H9 (cell line): Measurements from ENCODE around the gene PHLDA2. TPM values are rescaled to one million over a fixed set of nuclear protein-coding genes. Genes with fewer than 3 reads are reported as not detected.

ENCODE experiments used
- DNase-seq: peaks from one replicate; pipeline ENCODE4 v3.0.0-alpha.2; 2017
- H2AFZ ChIP-seq: one replicate; pipeline ENCODE4 v1.6.1; 2013; ENCODE audit warnings: mild to moderate bottlenecking, low read length, control low read depth, moderate library complexity
- H2AK5ac ChIP-seq: 2 replicates; pipeline ENCODE4 v1.6.1; 2013; ENCODE audit warnings: low read length, control low read depth, mixed read lengths; ENCODE audit not compliant: insufficient read length
- H2BK120ac ChIP-seq: one replicate; pipeline ENCODE4 v1.6.1; 2013; ENCODE audit warnings: low read depth, mild to moderate bottlenecking, low read length, control low read depth, inconsistent platforms; ENCODE audit not compliant: poor library complexity, severe bottlenecking
- H2BK12ac ChIP-seq: 2 replicates; pipeline ENCODE4 v1.6.1; 2013; ENCODE audit warnings: low read length, control low read depth, mixed read lengths, low read depth; ENCODE audit not compliant: insufficient read length
- H2BK15ac ChIP-seq: 2 replicates; pipeline ENCODE4 v1.6.1; 2013; ENCODE audit warnings: low read depth, low read length, control low read depth
- H2BK20ac ChIP-seq: one replicate; pipeline ENCODE4 v1.6.1; 2013; ENCODE audit warnings: low read depth, mild to moderate bottlenecking, low read length, control low read depth, inconsistent platforms; ENCODE audit not compliant: poor library complexity, severe bottlenecking
- H2BK5ac ChIP-seq: 2 replicates; pipeline ENCODE4 v1.6.1; 2013; ENCODE audit warnings: low read length, control low read depth, mixed read lengths; ENCODE audit not compliant: insufficient read length
- H3K14ac ChIP-seq: 2 replicates; pipeline ENCODE4 v1.6.1; 2013; ENCODE audit warnings: low read length, control low read depth; ENCODE audit not compliant: insufficient read depth
- H3K18ac ChIP-seq: 2 replicates; pipeline ENCODE4 v1.6.1; 2013; ENCODE audit warnings: low read depth, mild to moderate bottlenecking, mixed read lengths, low read length, control low read depth; ENCODE audit not compliant: insufficient read length
- H3K23ac ChIP-seq: 2 replicates; pipeline ENCODE4 v1.6.1; 2013; ENCODE audit warnings: low read length, control low read depth, mixed read lengths, low read depth; ENCODE audit not compliant: insufficient read length
- H3K23me2 ChIP-seq: 2 replicates; pipeline ENCODE4 v1.6.1; 2013; ENCODE audit warnings: low read depth, mild to moderate bottlenecking, mixed read lengths, low read length, control low read depth; ENCODE audit not compliant: insufficient read length, poor library complexity, severe bottlenecking
- H3K27ac ChIP-seq: 2 replicates; pipeline ENCODE4 v1.5.1; 2013; ENCODE audit warnings: low read length, control low read depth, mixed read lengths, low read depth; ENCODE audit not compliant: insufficient read length
- H3K27me3 ChIP-seq: 2 replicates; pipeline ENCODE4 v1.6.1; 2013; ENCODE audit warnings: low read length, control low read depth, inconsistent platforms; ENCODE audit not compliant: insufficient read depth
- H3K4ac ChIP-seq: 2 replicates; pipeline ENCODE4 v1.6.1; 2013; ENCODE audit warnings: low read depth, mild to moderate bottlenecking, control low read depth, inconsistent platforms, low read length, moderate library complexity
- H3K4me1 ChIP-seq: 2 replicates; pipeline ENCODE4 v1.6.1; 2013; ENCODE audit warnings: low read length, control low read depth, inconsistent platforms; ENCODE audit not compliant: insufficient read depth
- H3K4me2 ChIP-seq: 2 replicates; pipeline ENCODE4 v1.6.1; 2013; ENCODE audit warnings: low read length, control low read depth, mixed read lengths; ENCODE audit not compliant: insufficient read length, insufficient read depth
- H3K56ac ChIP-seq: 2 replicates; pipeline ENCODE4 v1.6.1; 2013; ENCODE audit warnings: low read depth, mild to moderate bottlenecking, mixed read lengths, low read length, control low read depth; ENCODE audit not compliant: insufficient read length
- H3K79me1 ChIP-seq: 2 replicates; pipeline ENCODE4 v1.6.1; 2013; ENCODE audit warnings: low read depth, mild to moderate bottlenecking, moderate library complexity, low read length, control low read depth, inconsistent platforms; ENCODE audit not compliant: insufficient read depth, poor library complexity, severe bottlenecking
- H3K79me2 ChIP-seq: 2 replicates; pipeline ENCODE4 v1.6.1; 2013; ENCODE audit warnings: low read length, control low read depth, inconsistent platforms; ENCODE audit not compliant: insufficient read depth
- H3K9ac ChIP-seq: 2 replicates; pipeline ENCODE4 v1.6.1; 2013; ENCODE audit warnings: low read length, control low read depth, mixed read lengths; ENCODE audit not compliant: insufficient read length; ENCODE audit errors: extremely low read depth
- H3K9me3 ChIP-seq: one replicate; pipeline ENCODE4 v1.6.1; 2013; ENCODE audit warnings: low read depth, low read length, inconsistent platforms; ENCODE audit not compliant: control insufficient read depth
- H3T11ph ChIP-seq: one replicate; pipeline ENCODE4 v1.6.1; 2013; ENCODE audit warnings: mild to moderate bottlenecking, low read length, control low read depth, inconsistent platforms
- H4K20me1 ChIP-seq: one replicate; pipeline ENCODE4 v1.6.1; 2013; ENCODE audit not compliant: control insufficient read depth, insufficient read length, insufficient read depth
- H4K5ac ChIP-seq: 2 replicates; pipeline ENCODE4 v1.6.1; 2013; ENCODE audit warnings: low read depth, mild to moderate bottlenecking, mixed read lengths, low read length, control low read depth; ENCODE audit not compliant: insufficient read length
- H4K8ac ChIP-seq: replicated peaks from 2 replicates; pipeline ENCODE4 v1.6.1; 2013; ENCODE audit warnings: low read length, control low read depth, mixed read lengths, low read depth; ENCODE audit not compliant: insufficient read length
- H4K91ac ChIP-seq: 2 replicates; pipeline ENCODE4 v1.6.1; 2013; ENCODE audit warnings: low read depth, mild to moderate bottlenecking, moderate library complexity, mixed read lengths, low read length, control low read depth; ENCODE audit not compliant: insufficient read length
- H3K27ac Mint-ChIP-seq, 3 experiments: 2 replicates in 2 of 3; 3 replicates in 1 of 3; pipeline ENCODE4 v1.8.0; 2020 to 2021; ENCODE audit warnings: mixed read lengths in 3 of 3, mild to moderate bottlenecking in 1 of 3, moderate library complexity in 1 of 3
- H3K27me3 Mint-ChIP-seq: 2 replicates; pipeline ENCODE4 v1.8.0; 2021; ENCODE audit warnings: low read depth, mild to moderate bottlenecking, moderate library complexity, mixed read lengths
- H3K36me3 Mint-ChIP-seq, 3 experiments: 2 replicates in 2 of 3; 3 replicates in 1 of 3; pipeline ENCODE4 v1.8.0; 2020 to 2021; ENCODE audit warnings: low read depth in 3 of 3, mixed read lengths in 3 of 3; ENCODE audit not compliant: insufficient read depth in 1 of 3
- H3K4me1 Mint-ChIP-seq, 2 experiments: 2 replicates each; pipeline ENCODE4 v1.8.0; 2020; ENCODE audit warnings: mixed read lengths in 2 of 2
- H3K4me3 Mint-ChIP-seq, 2 experiments: 2 replicates in 1 of 2; 3 replicates in 1 of 2; pipeline ENCODE4 v1.8.0; 2020 to 2021; ENCODE audit warnings: mild to moderate bottlenecking in 2 of 2, mixed read lengths in 2 of 2, moderate library complexity in 1 of 2
- H3K9me3 Mint-ChIP-seq, 2 experiments: 2 replicates in 1 of 2; 3 replicates in 1 of 2; pipeline ENCODE4 v1.8.0; 2020; ENCODE audit warnings: mild to moderate bottlenecking in 2 of 2, mixed read lengths in 2 of 2, moderate library complexity in 1 of 2
- WGBS: extraction: QIAGEN DNeasy Blood & Tissue Kit; methylation state at CpG from one replicate; pipeline ENCODE4 v1.1.7; 2013; ENCODE audit warnings: missing lambda C conversion rate, low lambda C conversion rate, mixed read lengths; ENCODE audit not compliant: insufficient read length; ENCODE audit errors: extremely low coverage; 5-methylcytosine and 5-hydroxymethylcytosine counted together
- total RNA-seq: library from RNA; stranded (reverse); gene quantifications from 2 replicates; pipeline ENCODE4 v1.2.1, GENCODE V29; 2021
- TF ChIP-seq, protein P1 (sequence below): fragments of 200-600 bp; sonication (generic); conservative IDR thresholded peaks from 3 replicates; pipeline ENCODE4 v1.8.0; 2021; ENCODE audit warnings: antibody characterized with exemption, mild to moderate bottlenecking

PHLDA2 gene
- total RNA-seq, 1 experiment from 2014 or later: 42.8 TPM

- no peak overlapping the region for H3K9ac ChIP-seq
- H4K20me1 ChIP-seq: no peaks in the 10 kb centered on the region
- WGBS: no CpG with 5 or more reads among the region's 6 CpGs
- no peak overlapping the region for H3K27ac ChIP-seq
- H3K27me3 Mint-ChIP-seq: peaks cover 74% of the 10 kb centered on the region
- H3K27ac Mint-ChIP-seq: no peak overlapping the region
- H3K18ac ChIP-seq: no peak overlapping the region
- H2AK5ac ChIP-seq: no peak overlapping the region
- no peak overlapping the region for H3K4ac ChIP-seq
- no peak overlapping the region for H4K8ac ChIP-seq
- H3K4me1 ChIP-seq: no peaks in the 10 kb centered on the region
- peaks cover 3% of the 10 kb centered on the region for H3K23me2 ChIP-seq
- H3T11ph ChIP-seq: no peak overlapping the region
- H3K56ac ChIP-seq: no peak overlapping the region
- H2AFZ ChIP-seq: no peak overlapping the region
- H3K9me3 ChIP-seq: peaks cover 4% of the 10 kb centered on the region
- H3K4me2 ChIP-seq: no peak overlapping the region
- no peak overlapping the region for H3K4me3 Mint-ChIP-seq
- H4K91ac ChIP-seq: no peak overlapping the region
- no peaks in the 10 kb centered on the region for H3K79me1 ChIP-seq
- no peak overlapping the region for H2BK15ac ChIP-seq
- peaks cover 17 to 19% of the 10 kb centered on the region in 2 experiments for H3K4me1 Mint-ChIP-seq
- H3K79me2 ChIP-seq: no peaks in the 10 kb centered on the region
- no peaks in the 10 kb centered on the region; a peak in 1 of 7 replicates for H3K36me3 Mint-ChIP-seq
- TF ChIP-seq, protein P1, sequence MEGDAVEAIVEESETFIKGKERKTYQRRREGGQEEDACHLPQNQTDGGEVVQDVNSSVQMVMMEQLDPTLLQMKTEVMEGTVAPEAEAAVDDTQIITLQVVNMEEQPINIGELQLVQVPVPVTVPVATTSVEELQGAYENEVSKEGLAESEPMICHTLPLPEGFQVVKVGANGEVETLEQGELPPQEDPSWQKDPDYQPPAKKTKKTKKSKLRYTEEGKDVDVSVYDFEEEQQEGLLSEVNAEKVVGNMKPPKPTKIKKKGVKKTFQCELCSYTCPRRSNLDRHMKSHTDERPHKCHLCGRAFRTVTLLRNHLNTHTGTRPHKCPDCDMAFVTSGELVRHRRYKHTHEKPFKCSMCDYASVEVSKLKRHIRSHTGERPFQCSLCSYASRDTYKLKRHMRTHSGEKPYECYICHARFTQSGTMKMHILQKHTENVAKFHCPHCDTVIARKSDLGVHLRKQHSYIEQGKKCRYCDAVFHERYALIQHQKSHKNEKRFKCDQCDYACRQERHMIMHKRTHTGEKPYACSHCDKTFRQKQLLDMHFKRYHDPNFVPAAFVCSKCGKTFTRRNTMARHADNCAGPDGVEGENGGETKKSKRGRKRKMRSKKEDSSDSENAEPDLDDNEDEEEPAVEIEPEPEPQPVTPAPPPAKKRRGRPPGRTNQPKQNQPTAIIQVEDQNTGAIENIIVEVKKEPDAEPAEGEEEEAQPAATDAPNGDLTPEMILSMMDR: no peak
- DNase-seq: no peak
- H2BK5ac ChIP-seq: no peak overlapping the region
- no peak overlapping the region for H2BK12ac ChIP-seq
- H3K23ac ChIP-seq: no peak overlapping the region
- H3K9me3 Mint-ChIP-seq: peaks cover 0 to 2% of the 10 kb centered on the region in 2 experiments; a peak in 2 of 5 replicates
- no peak overlapping the region for H3K14ac ChIP-seq
- no peak overlapping the region for H4K5ac ChIP-seq
- H2BK120ac ChIP-seq: no peak overlapping the region
- H2BK20ac ChIP-seq: no peak overlapping the region
- no peaks in the 10 kb centered on the region; the same call in 1 of the 2 replicates for H3K27me3 ChIP-seq
Measured at GRCh38 chr11:2897048-2897447, 32.2 kb downstream of the PHLDA2 start.
